Activated effector memory CD4-positive, alpha-beta T cell treated with anti-CD3 and anti-CD28 coated beads, Interleukin-2, amount 50 U/mL, for 16 hours (primary cell): Measurements from ENCODE around the gene HCST.
"Not testable (repeated sequence)": the region's sequence is repeated elsewhere in the genome, so short reads cannot be mapped to it uniquely, and the experiment has no call there.

Experiments
- DNase-seq: peaks from one replicate; pipeline ENCODE4 v3.0.0-alpha.2; 2020

Gene HCST

DNA sequence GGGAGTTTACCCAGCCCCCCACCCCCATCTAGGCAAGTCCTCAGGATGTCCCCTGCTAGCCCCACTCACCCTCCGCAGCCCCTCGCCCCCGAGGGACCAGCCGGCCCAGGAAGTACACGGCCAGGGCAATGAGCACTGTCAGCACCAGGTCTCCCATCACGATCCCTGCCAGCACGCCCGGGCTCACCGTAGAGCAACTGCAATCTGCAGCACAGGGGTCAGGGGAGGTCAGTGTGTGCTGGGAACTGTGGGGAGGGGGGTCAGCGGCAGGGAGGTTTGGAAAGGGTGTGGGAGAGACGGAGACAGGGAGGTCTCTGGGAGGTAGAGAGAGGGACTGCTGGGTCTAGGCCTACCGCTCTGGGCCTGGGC is 5.0 kb downstream of the HCST start:
- DNase-seq: no peak

DNA sequence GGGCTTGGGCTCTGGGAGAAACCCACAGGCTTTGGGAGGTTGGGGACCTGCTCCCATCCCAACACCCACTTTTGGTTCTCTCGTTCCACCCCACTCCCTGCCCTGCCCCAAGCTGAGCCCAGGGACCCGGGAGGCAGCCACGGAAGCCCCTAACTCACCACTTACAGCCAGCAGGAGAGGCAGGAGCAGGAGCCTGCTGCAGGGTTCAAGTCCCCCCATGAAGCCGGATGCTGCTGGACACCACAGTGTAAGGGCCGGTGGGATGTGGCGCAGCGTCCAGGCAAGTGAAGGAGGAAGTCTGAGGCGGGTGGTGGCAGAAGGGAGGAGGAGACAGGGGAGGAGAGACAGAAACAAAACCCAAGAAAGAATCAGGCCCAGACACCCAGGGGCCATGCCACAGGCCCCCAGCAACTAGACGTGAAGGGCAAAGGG is 5.7 kb downstream of the HCST start, which contains the start of gene TYROBP:
TSS of gene TYROBP (minus strand) at position 286 of the 432 bp plus-strand sequence. CDS start at position 219, 67 bp downstream.
- DNase-seq: no peak

GRCh38 chr19:35908973-35909683 is 6.8 kb downstream of the HCST start:
- DNase-seq: no peak

GRCh38 chr19:35909684-35910035 is 7.3 kb downstream of the HCST start:
- DNase-seq: no peak

DNA sequence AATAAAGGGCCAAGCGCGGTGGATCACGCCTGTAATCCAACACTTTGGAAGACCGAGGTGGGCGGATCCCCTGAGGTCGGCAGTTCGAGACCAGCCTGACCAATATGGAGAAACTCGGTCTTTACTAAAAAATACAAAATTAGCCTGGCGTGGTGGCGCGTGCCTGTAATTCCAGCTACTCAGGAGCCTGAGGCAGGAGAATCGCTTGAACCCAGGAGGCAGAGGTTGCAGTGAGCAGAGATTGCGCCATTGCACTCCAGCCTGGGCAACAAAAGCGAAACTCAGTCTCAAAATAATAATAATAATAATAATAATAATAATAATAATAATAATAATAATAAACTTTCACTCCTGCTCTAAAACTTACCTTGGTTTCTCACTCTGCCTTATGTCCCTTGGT is 8.0 kb downstream of the HCST start:
- DNase-seq: not testable (repeated sequence)

DNA sequence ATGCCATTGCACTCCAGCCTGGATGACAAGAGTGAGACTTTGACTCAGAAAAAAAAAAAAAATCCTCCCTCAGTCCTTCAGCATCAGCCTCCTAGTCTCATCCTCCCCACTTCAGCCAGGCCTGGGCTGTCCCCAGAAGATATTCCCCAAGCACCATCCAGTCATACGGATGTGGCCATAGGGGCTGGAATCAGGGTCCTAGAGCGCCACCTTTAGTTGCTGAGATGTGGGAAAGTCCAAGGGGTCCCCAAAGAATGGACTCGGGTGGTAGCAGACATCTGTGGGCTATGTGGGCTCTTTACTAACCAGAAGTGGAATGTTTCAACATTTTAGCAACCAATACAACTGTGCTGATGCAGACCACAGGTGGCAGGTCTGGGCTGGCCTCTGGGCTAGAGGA is 8.8 kb downstream of the HCST start:
- DNase-seq: no peak

DNA sequence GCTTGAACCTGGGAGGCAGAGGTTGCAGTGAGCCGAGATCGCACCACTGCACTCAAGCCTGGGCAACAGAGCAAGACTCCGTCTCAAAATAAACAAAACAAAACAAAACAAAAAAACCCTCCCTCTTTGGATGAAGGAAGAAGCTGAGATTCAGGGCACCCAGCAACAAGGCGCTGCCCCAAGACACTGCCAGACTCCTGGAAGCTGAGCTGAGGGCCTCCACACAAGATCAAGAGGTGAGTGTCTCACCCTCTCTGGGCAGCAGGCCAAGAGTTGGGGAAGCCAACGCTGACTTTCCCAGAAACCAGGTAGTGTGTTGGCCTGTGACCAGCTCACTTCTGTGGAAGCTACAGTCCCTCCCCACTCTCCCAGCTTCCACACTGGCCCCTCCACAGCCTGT is 9.5 kb downstream of the HCST start:
- no peak for DNase-seq

GRCh38 chr19:35913589-35913988 is 11.3 kb downstream of the HCST start:
- DNase-seq: no peak

DNA sequence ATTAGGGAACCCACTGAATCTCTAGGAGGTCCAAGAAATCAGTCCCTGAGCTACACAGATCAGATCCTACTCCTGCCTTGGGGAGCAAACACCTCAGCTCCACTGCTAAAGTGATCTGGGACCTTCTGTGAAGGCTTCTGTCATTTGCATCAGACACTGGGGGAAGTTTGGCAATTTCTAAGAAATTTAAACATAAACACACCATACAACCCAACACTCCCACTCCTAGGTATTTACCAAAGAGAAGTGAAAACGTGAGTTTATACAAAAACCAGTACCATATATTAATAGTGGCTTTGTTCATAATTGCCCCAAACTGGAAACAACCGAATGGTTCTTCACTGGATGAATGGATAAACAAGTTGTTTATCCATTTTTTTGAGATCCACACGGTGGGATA is 13.1 kb downstream of the HCST start:
- no peak for DNase-seq

DNA sequence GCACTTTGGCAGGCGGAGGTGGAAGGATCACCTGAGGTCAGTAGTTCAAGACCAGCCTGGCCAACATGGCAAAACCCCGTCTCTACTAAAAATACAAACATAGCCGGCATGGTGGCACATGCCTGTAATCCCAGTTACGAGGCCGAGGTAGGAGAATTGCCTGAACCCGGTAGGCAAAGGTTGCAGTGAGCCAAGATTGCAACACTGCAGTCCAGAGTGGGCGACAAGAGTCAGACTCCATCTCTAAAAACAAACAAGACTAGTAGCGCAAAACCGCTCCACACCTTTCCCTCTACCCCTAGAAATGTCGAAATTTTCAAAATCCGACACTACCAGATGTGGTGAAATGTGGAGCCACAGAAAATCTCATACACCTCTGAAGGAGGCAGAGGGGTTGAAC is 17.0 kb downstream of the HCST start:
- no peak for DNase-seq

- no peak for DNase-seq
Measured at GRCh38 chr19:35921012-35921411, 18.7 kb downstream of the HCST start.

- DNase-seq: no peak
Measured at GRCh38 chr19:35925501-35925900, 23.2 kb downstream of the HCST start.

DNA sequence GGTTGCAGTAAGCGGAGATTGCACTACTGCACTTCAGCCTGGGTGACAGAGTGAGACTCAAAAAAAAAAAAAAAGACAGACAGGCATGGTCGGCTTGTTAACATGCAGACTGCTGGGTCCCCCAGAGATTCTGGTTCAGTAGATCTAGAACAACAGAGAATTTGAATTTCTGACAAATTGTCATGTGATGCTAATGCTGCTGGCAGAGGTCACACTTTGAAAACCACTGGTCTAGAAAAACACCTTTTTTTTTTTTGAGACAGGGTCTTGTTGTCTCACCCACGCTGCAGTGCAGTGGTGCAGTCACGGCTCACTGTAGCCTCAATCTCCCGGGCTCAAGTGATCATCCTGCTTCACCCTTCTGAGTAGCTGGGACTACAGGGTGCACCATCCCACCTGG is 26.2 kb downstream of the HCST start:
- DNase-seq: no peak

GRCh38 chr19:35929876-35930275 is 27.5 kb downstream of the HCST start:
- DNase-seq: no peak

- DNase-seq: peak; percentile 100
Measured at GRCh38 chr19:35931161-35931873, 29.0 kb downstream of the HCST start.

- DNase-seq: no peak
Measured at GRCh38 chr19:35931874-35932202, 29.5 kb downstream of the HCST start.

DNA sequence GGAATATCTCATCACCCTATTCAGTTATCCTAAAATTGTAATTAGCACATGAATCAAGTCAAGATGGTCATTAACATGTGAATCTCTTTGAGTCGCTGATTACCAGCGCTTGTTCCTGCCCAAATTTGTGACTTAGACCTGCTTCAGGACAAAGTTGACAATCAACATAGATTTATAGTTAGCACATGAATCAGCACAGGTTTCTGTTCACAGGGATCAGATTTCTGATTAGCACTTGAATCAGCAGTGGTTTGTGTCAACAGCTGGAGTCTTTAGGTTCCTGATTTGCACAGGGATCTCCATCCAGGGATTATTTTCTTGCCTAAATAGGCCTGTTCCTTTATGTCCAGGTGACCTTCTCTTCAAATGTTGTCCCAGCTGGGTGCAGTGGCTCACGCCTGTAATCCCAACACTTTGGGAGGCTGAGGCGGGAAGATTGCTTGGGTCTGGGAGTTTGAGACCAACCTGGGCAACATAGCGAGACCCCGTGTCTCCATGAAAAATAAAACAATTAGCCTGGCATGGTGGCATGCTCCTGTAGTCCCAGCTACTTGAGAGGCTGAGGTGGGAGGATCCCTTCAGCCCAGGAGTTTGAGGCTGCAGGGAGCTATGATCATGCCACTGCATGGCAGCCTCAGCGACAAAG is 30.1 kb downstream of the HCST start:
- DNase-seq: no peak

DNA sequence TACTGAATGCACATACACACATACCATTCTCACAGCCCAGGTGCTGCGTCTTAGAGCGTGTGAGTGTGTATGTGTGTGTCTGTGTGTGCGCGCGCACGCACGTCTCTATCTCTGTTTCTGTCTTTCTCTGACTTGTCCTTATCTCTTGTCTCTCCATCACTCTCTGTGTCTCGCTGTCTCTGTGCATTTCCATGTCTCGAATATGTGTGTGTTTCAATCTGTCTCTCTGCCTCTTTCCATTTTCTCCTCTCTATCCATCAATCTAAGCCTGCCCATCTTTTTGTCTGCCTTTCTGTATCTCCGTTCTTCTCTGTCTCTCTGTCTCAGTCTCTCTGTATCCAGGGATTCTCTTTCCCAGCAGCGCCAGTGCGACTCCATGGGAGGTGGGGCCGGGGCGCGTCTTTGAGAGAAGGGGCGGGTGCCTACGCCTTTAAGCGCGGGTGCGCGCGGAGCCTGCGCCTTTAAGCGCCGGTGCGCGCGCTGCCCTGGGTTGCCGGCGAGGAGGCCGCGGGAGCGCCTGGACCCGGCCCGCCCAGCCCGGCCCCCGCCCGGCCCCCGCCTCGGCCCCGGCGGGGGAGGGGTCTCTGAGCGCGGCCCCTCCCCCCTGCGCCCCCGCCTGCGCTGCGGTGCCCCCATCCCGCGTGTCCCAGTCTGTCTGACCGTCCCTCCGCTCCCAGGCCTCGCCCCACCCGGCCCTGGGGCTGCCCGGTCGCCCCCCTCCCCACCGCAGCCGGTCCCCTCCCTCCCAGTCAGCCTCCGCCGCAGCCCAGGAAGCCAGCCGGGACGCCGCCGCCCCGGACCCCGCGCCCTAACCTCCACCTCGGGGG is 33.8 kb downstream of the HCST start, which contains the start of gene LRFN3:
TSS of gene LRFN3 (plus strand) at position 464 of the 827 bp plus-strand sequence. CDS start 3,052 bp downstream, outside the sequence.
- DNase-seq: peak; percentile 86

GRCh38 chr19:35936738-35937268 is 34.5 kb downstream of the HCST start:
- no peak for DNase-seq

- no peak for DNase-seq
Measured at GRCh38 chr19:35937345-35938281, 35.3 kb downstream of the HCST start.
